ENCODE data around the gene SPIRE2.
"Not testable (repeated sequence)": the region's sequence is repeated elsewhere in the genome, so short reads cannot be mapped to it uniquely, and the experiment has no call there.

GRCh38 chr16:89833664-89834363, 5.5 kb downstream of the SPIRE2 start:
- not testable (repeated sequence) for TF ChIP-seq EZH2 (IDR thresholded peaks at IDR 0.05; ENCODE audit: borderline replicate concordance, low read length)
- TF ChIP-seq, protein P1, sequence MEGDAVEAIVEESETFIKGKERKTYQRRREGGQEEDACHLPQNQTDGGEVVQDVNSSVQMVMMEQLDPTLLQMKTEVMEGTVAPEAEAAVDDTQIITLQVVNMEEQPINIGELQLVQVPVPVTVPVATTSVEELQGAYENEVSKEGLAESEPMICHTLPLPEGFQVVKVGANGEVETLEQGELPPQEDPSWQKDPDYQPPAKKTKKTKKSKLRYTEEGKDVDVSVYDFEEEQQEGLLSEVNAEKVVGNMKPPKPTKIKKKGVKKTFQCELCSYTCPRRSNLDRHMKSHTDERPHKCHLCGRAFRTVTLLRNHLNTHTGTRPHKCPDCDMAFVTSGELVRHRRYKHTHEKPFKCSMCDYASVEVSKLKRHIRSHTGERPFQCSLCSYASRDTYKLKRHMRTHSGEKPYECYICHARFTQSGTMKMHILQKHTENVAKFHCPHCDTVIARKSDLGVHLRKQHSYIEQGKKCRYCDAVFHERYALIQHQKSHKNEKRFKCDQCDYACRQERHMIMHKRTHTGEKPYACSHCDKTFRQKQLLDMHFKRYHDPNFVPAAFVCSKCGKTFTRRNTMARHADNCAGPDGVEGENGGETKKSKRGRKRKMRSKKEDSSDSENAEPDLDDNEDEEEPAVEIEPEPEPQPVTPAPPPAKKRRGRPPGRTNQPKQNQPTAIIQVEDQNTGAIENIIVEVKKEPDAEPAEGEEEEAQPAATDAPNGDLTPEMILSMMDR (conservative IDR thresholded peaks at IDR 0.05 in 1 of 2, IDR thresholded peaks at IDR 0.05 in 1 of 2; ENCODE audit: extremely low read depth in 1 of 2, insufficient read depth in 1 of 2, low read depth in 1 of 2, low read length in 2 of 2), result not testable (repeated sequence)
